Testis (tissue), 3 donors: Measurements from ENCODE around the gene TBCCD1. TPM values are rescaled to one million over a fixed set of nuclear protein-coding genes. Genes with fewer than 3 reads are reported as not detected.
"Not testable (repeated sequence)": the region's sequence is repeated elsewhere in the genome, so short reads cannot be mapped to it uniquely, and the experiment has no call there.

ENCODE experiments used
- DNase-seq: peaks from one replicate; pipeline ENCODE4 v3.0.0-alpha.2; 2019
- H3K27ac ChIP-seq, 2 donors: fragments of 200-600 bp; sonication (generic); one replicate each; pipeline ENCODE4 v1.5.1; 2019
- H3K27me3 ChIP-seq: fragments of 200-600 bp; sonication (generic); one replicate; pipeline ENCODE4 v1.5.1; 2019
- H3K36me3 ChIP-seq: fragments of 200-600 bp; sonication (generic); one replicate; pipeline ENCODE4 v1.5.1; 2017; ENCODE audit warnings: low read depth; ENCODE audit errors: missing control alignments
- H3K4me1 ChIP-seq: fragments of 200-600 bp; sonication (generic); one replicate; pipeline ENCODE4 v1.5.1; 2019
- H3K4me3 ChIP-seq, 2 donors: fragments of 200-600 bp; sonication (generic); one replicate each; pipeline ENCODE4 v1.5.1; 2017 to 2019
- H3K9me3 ChIP-seq: fragments of 200-600 bp; sonication (generic); one replicate; pipeline ENCODE4 v1.5.1; 2017
- CTCF ChIP-seq, 3 experiments: fragments of 450-650 bp in 2 of 3; fragments of 200-600 bp in 1 of 3; sonication (generic) in 1 of 3; IDR thresholded peaks; one replicate each; pipeline ENCODE4 v1.5.1; 2016 to 2019; ENCODE audit warnings: antibody characterized with exemption in 3 of 3, mild to moderate bottlenecking in 2 of 3, moderate library complexity in 1 of 3
- POLR2A ChIP-seq: fragments of 450-650 bp; IDR thresholded peaks from one replicate; pipeline ENCODE4 v1.6.1; 2017; ENCODE audit warnings: antibody characterized with exemption, mild to moderate bottlenecking, moderate library complexity
- WGBS, 2 donors: methylation state at CpG; one replicate each; pipeline ENCODE4 v1.1.5; 2018; 5-methylcytosine and 5-hydroxymethylcytosine counted together
- intact Hi-C: fragments of 100-400 bp; cut with DNase I; formaldehyde crosslinking; loops from one replicate; pipeline ENCODE4 v1.15.1; 2023; ENCODE audit warnings: low total_unique reads
- polyA plus RNA-seq: library from polyadenylated mRNA; stranded (reverse); fragments of 350-450 nt; fragmentation: Illumina TruSeq; extraction: RNeasy Lipid Tissue Mini Kit (QIAGEN cat#74804); gene quantifications from one replicate; pipeline ENCODE4 v1.2.3, GENCODE V29; 2014; ENCODE audit warnings: low read depth, low replicate concordance; ENCODE audit not compliant: insufficient read depth
- total RNA-seq, 2 donors: library from RNA; depleted of rRNA; stranded (reverse); fragments of >200 nt; gene quantifications; one replicate each; pipeline ENCODE4 v1.2.3, GENCODE V29; 2016

TBCCD1 gene
- total and polyA plus RNA-seq, 3 donors from 2014 or later = 33.1 to 43.4 (median 35.0) TPM

GRCh38 chr3:186536883-186537844, 30.0 kb downstream of the TBCCD1 start:
- H3K4me1 ChIP-seq = no peaks in the 10 kb centered on the region
- no peaks in the 10 kb centered on the region for H3K36me3 ChIP-seq
- intact Hi-C loops = loop anchor here (10.0 kb wide), 2 partner anchors 272 to 552 kb away; no protein-coding TSS in a partner anchor
- no peaks in the 10 kb centered on the region for H3K9me3 ChIP-seq
- no peaks in the 10 kb centered on the region for H3K27me3 ChIP-seq
- DNase-seq = no peak
- H3K4me3 ChIP-seq = no peak overlapping the region
- no peak for TF ChIP-seq CTCF (IDR thresholded peaks at IDR 0.05)
- no peak for TF ChIP-seq POLR2A
- no peak overlapping the region for H3K27ac ChIP-seq

- intact Hi-C loops = loop anchor here (10.0 kb wide), 2 partner anchors 269 to 549 kb away; no protein-coding TSS in a partner anchor
- no peak for DNase-seq
- no peak overlapping the region for H3K4me3 ChIP-seq
- H3K9me3 ChIP-seq = no peaks in the 10 kb centered on the region
- WGBS, 2 donors = 86 to 90% methylated on average over 6 of the region's 6 CpGs
- no peak overlapping the region for H3K27ac ChIP-seq
- H3K27me3 ChIP-seq = no peaks in the 10 kb centered on the region
- no peaks in the 10 kb centered on the region for H3K36me3 ChIP-seq
- TF ChIP-seq CTCF (IDR thresholded peaks at IDR 0.05) (no peak), POLR2A (no peak)
- no peaks in the 10 kb centered on the region for H3K4me1 ChIP-seq
Measured at GRCh38 chr3:186534113-186534669, 32.9 kb downstream of the TBCCD1 start.

- H3K27me3 ChIP-seq = no peaks in the 10 kb centered on the region
- intact Hi-C loops = loop anchor here (10.0 kb wide), 2 partner anchors 268 to 548 kb away; no protein-coding TSS in a partner anchor
- no peaks in the 10 kb centered on the region for H3K4me1 ChIP-seq
- DNase-seq = no peak
- H3K36me3 ChIP-seq = no peaks in the 10 kb centered on the region
- H3K4me3 ChIP-seq = no peak overlapping the region
- no peak for TF ChIP-seq POLR2A
- no peak for TF ChIP-seq CTCF (IDR thresholded peaks at IDR 0.05)
- no peak overlapping the region for H3K27ac ChIP-seq
- no peaks in the 10 kb centered on the region for H3K9me3 ChIP-seq
- WGBS, 2 donors = 50 to 69% methylated on average over 1 of the region's 1 CpG
Measured at GRCh38 chr3:186532598-186533072, 34.5 kb downstream of the TBCCD1 start.

- 92 to 96% methylated on average over 3 of the region's 3 CpGs for WGBS, 2 donors
- not testable (repeated sequence) for H3K9me3 ChIP-seq, H3K4me1 ChIP-seq, H3K4me3 ChIP-seq, H3K36me3 ChIP-seq, H3K27ac ChIP-seq, H3K27me3 ChIP-seq, DNase-seq
- intact Hi-C loops = loop anchor here (10.0 kb wide), 2 partner anchors 267 to 547 kb away; no protein-coding TSS in a partner anchor
Measured at GRCh38 chr3:186531694-186532093, 35.4 kb downstream of the TBCCD1 start.

- TF ChIP-seq POLR2A (no peak), CTCF (IDR thresholded peaks at IDR 0.05) (no peak)
- Histone ChIP-seq H3K4me3 (no peak overlapping the region), H3K9me3 (no peaks in the 10 kb centered on the region), H3K36me3 (no peaks in the 10 kb centered on the region), H3K27ac (no peak overlapping the region), H3K4me1 (no peaks in the 10 kb centered on the region), H3K27me3 (no peaks in the 10 kb centered on the region)
- intact Hi-C loops = loop anchor here (10.0 kb wide), 2 partner anchors 266 to 546 kb away; no protein-coding TSS in a partner anchor
- no peak for DNase-seq
Measured at GRCh38 chr3:186530415-186530814, 36.7 kb downstream of the TBCCD1 start.
